NCI-H1417 (cell line): Measurements from ENCODE around the gene TECPR2.
"Not testable (repeated sequence)": the region's sequence is repeated elsewhere in the genome, so short reads cannot be mapped to it uniquely, and the experiment has no call there.

Source experiments
- DNase-seq, 3 experiments: peaks; one replicate each; lab custom pipeline; 2025; lab: John Stamatoyannopoulos, UW

Gene TECPR2

DNA sequence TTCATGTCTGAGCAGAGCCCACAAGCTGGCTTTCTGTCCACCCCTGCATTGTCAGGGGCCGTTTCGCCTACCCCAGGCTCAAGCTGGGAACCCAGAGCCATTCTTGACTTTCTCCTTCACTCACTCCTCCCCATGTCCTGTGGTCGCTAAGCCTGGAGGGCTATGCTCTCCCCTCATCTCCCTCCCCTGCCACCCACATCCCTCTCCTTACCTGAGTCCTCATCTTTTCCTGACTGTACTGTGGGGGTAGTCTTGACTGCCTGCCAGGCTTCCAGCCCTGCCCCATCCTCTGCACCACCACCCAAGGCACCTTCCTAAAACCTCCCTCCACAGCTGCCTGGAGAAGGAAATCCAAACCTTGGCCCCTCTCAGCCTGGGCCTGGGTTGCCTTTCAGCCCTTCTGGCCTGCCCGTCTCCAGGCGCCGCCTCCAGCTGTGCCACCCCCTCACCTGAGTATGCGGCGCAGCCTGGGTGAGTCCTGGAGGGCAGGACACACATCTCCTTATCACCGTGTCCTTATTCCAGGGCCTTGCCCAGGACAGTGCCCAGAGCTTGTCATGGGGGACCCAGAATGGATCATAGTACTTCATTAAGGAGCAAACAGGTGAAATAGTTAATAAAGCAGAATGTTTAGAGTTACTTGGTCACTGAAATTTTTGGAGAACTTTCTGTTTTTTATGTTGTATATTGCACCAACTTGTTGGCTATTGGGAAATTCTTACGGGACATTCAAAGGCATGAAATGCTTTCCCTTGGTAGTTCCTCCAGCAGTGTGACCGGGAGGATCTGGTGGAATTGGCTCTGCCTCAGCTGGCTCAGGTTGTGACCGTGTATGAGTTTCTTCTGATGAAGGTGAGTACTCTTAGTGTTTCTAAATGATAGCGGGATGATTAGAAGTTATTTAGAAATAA is 28.7 kb upstream of the TECPR2 start:
- DNase-seq: no peak

DNA sequence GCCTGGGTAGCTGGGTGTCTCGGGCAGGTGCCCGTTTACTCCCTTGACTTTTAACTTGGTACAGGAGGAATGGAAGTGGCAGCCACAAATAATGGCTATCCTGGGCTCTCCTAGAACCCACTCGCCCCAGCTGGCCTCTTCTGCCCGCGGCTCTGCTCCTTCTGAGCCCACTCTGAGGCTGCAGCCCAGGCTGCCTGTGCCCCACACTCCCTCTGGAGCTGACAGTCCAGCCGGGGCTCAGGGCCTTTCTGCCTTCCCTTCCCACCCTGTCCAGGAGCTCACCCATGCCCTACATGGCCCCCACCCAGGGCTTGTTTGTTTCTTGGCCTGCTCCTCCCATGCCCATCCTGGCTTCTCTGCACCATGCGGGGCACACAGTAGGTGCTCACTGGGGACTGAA is 27.6 kb upstream of the TECPR2 start:
- no peak for DNase-seq

DNA sequence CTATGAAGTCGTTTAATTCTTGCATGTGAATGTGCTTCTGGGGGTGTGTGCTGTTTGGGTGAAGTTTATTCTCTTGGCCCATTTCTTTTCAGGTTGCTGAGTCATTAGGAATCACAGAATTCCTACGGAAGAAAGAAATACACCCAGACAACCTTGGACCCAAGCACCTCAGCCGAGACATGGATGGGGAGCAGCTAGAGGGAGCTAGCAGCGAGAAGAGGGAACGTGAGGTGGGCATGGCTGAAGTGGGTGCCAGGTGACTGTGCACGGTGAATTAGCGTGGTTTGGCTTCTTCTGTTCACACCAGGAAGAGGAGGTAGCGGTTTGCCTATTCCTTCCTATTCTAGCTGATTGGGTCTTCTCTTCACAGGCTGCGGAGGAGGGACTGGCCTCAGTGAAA is 24.0 kb upstream of the TECPR2 start:
- DNase-seq: no peak

DNA sequence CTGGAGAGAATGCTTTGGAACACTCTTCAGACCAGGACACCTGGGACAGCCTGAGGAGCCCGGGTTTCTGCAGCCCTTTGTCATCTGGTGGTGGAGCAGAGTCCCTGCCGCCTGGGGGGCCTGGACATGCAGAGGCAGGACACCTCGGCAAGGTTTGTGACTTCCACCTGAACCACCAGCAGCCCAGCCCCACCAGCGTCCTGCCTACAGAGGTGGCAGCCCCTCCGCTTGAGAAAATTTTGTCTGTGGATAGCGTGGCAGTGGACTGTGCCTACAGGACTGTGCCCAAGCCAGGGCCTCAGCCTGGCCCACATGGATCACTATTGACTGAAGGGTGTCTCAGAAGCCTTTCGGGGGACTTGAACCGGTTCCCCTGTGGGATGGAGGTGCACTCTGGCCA is 21.2 kb upstream of the TECPR2 start:
- DNase-seq: no peak

DNA sequence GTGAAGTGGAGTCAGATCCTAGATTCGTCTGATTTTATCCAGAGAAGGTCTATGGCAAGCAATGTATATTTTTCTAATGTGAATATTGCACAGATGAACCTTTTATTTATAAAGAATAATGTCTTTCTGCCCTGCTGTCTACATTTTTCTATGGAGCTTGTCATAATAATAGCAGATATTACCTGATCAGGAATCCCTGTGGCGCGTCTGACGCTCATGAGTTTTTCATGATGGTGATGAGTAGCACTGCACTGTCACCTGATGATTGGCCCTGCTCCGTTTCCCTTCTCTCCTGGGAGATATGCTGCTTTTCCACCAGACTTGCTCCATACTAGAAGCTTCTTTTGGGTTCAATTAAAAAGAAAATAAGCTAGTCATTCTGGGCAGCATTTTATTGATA is 20.5 kb upstream of the TECPR2 start:
- no peak for DNase-seq

DNA sequence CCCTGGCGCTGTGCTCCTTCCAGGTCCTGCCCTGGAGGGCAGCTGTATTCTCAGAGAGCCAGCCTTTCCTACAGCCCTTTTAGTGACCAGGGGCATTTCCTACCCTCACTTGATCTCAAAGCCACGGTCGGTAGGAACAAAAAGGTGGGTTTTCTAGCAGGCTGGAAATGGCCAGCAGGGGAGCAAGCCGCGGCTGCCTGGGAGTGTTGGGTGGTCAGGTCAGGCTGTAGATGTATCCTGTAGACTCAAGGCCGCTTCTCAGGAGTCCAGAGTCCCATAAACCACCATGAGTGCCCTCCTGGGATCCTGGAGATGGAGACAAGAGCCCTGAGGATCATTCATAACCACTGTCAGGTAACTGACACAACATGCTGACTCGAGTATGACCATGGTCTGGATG is 18.7 kb upstream of the TECPR2 start:
- DNase-seq: peak in 1 of 3 experiments; percentile 14

DNA sequence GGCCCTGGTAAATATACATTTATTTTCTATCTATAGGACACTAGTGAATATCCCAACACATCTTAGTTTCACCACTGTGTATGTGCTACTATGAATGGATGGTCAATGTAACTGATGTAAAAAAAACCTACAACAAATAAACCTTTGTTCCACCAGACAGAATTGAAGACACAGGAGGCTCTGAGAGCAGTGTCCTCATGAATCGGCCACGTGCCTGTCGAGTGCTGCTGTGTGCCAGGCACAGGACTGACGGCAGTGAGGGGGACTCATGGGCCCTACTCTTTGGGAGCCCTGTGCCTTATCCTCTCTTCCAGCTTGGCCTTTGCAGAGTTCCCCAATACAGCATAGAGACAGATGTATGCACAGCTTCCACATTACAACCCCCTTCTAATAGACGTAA is 18.3 kb upstream of the TECPR2 start:
- DNase-seq: no peak

DNA sequence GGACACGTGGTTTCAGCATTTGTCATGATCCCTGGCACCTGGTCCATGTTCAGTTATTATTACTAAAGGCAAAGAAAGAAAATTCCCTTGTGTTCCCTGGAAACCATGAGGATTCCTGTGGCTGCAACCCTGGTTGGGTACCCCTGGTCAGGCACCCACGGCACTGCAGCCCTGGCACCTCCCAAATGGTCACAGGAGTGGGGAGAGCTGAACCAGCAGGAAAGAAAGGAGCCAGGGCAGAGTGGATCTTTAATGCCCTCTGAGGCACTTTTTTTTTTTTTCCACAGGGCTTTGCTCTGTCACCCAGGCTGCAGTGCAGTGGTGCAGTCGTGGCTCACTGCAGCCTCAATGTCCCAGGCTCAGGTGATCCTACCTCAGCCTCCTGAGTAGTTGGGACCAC is 17.5 kb upstream of the TECPR2 start:
- no peak for DNase-seq

DNA sequence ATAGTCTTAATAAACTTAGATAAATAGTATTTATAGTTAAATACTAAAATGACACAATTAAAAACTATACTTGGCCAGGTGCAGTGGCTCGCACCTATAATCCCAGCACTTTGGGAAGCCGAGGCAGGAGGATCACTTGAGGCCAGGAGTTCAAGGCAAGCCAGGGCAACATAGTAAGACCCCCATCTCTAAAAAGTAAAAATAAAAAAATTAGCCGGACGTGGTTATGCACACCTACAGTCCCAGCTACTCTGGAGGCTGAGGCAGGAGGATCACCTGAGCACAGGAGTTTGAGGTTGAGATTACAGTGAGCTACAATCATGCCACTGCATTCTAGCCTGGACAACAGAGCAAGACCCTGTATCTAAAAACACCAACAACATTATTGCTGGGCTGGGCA is 16.1 kb upstream of the TECPR2 start:
- no peak for DNase-seq

DNA sequence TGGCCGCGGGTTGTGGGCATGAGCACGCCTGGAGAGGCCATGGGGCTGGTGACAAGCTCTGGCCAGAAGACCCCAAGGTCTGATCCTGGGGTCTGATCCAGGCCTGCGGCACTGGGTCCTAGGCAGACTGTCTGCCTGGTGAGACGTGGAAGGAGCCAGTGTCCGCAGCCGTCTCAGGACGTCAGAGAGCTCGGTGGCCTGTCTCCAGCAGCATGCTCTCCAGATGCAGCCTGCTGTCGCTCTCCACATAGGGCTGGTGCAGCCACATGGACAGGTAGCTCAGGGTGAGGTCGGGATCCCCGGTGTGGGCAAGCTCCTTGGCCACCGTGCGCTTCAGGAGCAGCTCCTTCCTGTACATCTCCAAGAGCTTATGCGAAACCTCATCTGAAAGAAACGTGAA is 14.4 kb upstream of the TECPR2 start:
- no peak for DNase-seq

DNA sequence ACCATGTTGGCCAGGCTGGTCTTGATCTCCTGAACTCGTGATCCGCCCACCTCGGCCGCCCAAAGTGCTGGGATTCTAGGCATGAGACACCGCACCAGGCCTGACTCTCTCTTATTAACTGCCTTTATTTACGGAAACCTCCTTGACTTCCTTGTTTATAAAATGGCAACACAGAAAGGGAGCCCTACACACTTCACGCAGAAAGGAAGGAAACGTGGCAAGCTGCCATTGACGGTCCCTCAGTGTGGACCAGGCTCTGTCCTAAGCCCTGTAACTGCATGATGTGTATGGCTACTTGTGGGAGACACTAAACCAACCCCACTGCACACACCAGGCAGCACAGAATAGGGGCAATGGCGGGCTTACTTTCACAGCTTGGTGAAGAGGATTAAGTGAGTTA is 11.7 kb upstream of the TECPR2 start:
- DNase-seq: no peak

DNA sequence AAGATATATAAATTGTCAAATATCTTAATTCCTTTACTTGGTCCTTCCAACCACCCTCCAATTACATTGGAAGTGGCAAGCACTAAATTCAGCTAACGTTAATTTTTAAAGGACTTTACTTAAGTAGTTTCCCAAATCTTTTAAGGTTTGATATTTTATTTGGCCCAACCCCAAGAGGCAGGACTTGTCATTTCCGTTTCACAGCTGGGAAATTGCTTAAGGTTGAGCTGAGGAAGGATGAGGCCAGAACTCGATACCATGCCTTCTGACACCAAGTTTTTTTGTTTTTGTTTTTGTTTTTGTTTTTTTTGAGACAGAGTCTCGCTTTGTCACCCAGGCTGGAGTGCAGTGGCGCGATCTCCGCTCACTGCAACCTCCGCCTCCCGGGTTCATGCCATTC is 11.1 kb upstream of the TECPR2 start:
- DNase-seq: not testable (repeated sequence)

DNA sequence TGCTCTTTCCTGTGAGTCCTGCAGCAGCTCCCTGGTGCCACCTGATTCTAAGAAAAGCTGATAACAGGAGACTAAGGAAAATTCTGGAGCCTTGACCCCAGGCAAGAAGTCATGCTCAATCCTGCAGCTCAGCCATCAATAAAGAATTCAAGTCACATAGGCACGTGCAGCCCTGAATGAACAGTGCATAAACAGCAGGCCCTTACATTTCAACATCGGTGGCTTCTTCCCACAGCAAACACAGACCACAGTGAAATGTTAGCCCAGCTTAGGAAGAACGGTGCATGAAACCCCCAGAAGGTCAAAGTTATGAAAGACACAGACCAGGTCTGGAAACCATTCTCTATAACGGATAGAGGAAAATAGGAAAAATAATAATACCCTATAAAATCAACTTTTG is 10.5 kb upstream of the TECPR2 start:
- DNase-seq: no peak

DNA sequence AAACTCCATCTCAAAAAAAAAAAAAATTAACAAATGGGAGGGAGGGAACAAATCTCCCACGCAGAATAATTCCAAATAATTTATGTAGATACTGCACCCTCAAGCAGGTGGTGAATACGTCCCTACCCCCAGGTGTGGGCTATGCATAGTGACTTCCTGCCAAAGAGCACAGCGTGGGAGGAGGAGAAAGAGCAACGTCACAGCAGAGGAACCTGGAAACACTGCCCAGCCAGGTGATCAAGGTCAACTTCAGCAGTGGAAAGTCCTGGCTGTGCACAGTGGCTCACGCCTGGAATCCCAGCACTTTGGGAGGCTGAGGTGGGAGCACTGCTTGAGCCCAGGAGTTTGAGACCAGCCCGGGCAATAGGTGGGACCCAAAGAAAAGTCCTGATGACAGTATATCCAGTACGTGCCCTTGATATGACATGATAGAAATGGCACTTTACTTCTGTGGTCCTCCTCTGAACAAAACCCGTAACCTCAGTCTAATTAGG is 9.6 kb upstream of the TECPR2 start:
- DNase-seq: no peak

DNA sequence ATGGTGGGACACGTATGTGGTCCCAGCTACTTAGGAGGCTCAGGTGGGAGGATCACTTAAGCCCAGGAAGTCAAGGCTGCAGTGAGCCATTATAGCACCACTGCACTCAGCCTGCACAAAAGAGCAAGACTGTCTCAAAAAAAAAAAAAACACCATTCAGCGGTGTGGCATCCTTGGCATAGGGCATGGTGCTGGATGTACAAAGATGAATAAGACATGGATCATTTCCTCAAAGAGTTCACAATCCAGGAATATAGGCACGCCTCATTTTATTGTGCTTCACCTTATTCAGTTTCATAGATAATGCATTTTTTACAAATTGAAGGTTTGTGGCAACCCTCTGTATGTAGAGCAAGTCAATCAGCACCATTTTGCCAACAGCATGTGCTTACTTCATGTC is 6.5 kb upstream of the TECPR2 start:
- DNase-seq: no peak

DNA sequence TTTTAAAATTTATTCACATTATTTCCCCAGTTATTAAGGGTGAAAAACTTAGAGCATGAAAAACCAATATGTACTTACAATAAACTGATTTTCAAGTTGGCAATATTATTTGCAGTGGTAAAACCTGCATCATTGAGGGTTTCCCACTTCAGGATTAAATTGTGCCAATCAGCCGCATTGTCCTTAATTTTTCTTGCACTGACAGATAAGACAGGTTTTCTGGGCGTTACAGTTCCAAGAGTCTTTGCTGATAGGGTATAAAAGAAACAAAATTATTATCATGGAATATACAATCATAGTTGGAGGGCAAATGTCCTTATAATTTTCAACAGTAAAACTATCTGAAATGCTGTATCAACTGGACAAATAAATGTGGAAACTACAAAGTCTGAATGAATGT is 3.4 kb upstream of the TECPR2 start:
- no peak for DNase-seq

DNA sequence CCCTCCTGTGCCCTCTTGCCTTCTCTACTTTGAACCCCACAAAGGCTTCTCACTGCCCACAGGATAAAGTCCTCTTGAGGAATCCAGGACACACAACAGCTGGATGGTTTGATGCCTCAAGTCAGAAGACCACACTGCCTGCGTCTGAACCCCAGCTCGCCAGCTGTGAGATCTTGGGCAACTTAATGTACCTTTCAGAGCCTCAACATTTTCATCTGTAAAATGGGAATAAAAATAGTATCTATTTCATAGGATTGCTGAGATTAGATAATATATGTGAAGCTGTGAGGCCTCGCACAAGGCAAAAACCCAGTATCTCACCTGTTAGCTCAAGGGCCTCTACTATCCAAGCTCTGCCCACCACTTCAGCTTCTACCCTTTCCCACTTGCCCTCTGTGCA is 2.4 kb upstream of the TECPR2 start:
- no peak for DNase-seq

DNA sequence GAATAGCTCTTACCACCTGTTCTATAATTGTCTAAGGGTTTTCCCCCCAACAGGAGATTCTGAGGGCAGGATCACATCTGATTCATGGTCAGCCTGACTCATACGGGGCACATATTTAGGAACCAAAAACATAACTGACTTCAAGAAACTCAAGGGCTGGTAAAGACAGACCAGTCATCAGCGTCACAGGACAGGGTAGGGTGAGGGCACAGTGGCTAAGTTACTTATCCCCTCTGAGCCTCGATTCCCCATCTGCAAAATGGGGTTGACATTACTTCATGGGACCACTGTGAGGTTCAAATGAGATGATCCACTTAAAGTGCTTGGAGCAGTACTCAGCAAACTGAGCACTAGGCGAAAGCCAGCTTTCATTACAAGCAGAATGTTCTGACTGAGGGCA is 657 bp upstream of the TECPR2 start:
- no peak for DNase-seq

DNA sequence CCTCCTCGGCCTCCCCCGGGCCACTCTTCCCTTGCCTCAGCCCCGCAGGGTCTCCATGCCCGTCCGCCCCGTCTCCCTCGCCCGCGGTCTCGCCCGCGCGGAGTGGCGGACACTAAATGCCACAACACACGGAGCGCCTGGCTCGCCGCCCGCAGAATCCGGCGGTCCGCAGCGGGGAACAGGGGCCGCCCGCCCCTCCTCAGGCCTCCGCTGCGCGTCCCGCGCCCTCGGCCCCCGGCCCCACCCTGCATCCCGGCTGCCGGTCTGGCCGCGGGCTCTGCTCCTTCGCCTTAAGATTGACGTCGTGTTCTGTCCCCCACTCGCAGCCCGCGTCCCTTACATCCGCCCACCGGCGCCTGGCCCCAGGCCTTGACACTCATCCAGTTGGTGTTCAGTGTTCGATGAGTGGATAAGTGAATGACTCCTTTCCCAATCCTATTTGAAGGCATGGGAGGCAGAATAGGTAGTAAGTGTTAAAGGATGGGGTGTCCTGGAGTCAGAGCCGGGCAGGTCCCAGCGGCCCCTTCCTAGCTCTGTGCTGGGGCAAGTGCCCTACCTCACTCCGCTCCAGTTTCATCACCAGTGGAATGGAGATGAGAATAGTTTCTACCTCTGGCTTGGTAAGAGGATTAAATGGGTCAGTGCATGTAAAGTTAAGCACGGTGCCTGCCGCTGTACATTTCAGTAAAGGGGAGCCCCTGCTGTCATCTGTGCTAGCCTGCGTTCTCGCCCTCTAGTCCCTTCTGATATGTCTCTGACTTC is 622 bp downstream of the TECPR2 start:
- peak; percentile 42 to 78 (median 75) for DNase-seq

DNA sequence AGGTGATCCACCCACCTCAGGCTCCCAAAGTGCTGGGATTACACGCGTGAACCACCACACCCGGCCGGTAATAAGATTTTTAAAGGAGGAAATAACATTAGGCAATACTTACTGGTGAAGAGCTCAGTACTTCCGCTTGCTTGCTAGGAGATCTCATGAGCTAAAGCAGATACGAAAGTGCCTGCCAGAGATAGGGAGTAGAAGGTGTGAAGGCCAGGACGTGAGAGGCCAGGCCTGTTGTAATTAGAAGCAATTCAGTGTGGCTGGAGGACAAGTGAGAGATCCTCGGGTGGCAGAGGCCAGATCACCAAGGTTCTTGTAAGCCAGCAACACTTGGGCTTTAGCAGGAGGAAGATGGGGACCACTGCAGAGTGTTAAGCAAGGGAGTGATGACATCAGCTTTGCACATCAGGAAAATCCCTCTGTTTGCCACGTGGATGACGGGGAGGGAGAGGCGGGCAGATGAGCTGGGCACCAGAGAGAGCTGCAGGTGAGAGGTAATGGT is 7.6 kb downstream of the TECPR2 start:
- no peak for DNase-seq

DNA sequence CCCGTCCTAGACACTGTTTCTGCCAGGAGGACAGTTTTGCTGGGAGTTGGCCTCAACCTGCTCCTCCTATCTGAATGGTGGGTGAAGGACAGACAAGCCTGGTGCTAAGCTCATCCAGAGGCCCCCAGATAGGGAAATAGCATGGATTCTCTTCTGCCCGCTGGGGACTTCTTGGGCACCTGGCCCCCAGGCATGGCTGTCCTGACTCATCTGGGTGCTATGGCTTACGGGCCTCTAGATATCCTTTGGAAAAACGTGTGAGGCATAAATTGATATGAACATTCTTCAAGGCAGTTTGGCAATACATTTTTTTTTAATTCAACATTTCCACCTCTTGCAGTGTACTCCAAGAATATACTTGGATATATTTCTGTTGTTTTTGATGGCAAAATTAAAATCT is 8.6 kb downstream of the TECPR2 start:
- DNase-seq: no peak

DNA sequence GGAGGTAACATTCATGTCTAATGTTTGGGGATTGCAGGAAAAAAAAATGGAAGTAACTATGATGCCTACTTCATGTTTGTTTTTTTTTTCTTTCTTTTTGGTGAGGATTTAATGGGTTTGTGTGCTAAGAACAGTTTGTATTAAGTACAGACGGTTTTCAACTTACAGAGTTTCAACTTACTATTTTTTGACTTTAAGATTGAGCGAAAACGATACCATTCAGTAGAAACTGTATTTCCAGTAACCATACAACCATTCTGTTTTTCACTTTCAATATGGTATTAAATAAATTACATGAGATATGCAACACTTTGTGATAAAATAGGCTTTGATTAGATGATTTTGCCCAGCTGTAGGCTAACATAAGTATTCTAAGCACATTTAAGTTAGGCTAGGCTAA is 10.4 kb downstream of the TECPR2 start:
- DNase-seq: no peak

DNA sequence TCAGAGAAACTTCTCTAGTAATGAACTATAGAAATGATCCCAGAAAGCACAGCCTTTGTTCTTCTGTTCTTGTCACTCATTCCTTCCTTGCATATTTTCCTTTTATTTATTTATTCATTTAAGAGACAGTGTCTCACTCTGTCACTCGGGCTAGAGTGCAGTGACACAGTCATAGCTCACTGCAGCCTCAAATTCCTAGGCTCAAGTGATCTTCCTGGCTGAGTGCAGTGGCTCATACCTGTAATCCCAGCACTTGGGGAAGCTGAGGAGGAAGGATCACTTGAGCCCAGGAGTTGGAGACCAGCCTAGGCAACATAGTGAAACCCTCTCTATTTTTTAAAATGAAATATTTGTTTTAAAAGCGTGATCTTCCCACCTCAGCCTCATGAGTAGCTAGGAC is 11.5 kb downstream of the TECPR2 start:
- no peak for DNase-seq
